HG03575 (cell line): ENCODE data around the gene ZMYND8.
"Not testable (repeated sequence)": the region's sequence is repeated elsewhere in the genome, so short reads cannot be mapped to it uniquely, and the experiment has no call there.

ENCODE experiments used
- ATAC-seq: cut with Tn5 transposase; IDR thresholded peaks from one replicate; pipeline ENCODE4 v1.9.1; 2021; ENCODE audit not compliant: unreplicated experiment, insufficient number of reproducible peaks, low FRiP score; ENCODE audit errors: extremely low read depth

The ZMYND8 gene

DNA sequence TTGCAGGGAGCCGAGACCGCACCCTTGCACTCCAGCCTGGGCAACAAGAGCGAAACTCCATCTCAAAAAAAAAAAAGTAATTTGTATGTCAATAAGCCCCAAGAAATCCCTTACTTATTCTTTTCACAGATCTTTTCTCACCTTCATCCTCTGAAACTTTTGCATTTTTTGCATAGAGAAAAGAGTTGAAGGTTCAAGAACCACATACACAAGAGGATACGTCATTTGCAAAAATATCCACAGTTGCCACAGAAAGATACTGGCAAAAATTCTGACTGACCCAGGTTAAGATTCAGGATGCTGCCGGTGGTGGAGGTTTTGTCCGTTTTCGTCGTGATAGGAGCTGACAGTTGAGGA, 94.5 kb downstream of the ZMYND8 start:
- no peak for ATAC-seq

DNA sequence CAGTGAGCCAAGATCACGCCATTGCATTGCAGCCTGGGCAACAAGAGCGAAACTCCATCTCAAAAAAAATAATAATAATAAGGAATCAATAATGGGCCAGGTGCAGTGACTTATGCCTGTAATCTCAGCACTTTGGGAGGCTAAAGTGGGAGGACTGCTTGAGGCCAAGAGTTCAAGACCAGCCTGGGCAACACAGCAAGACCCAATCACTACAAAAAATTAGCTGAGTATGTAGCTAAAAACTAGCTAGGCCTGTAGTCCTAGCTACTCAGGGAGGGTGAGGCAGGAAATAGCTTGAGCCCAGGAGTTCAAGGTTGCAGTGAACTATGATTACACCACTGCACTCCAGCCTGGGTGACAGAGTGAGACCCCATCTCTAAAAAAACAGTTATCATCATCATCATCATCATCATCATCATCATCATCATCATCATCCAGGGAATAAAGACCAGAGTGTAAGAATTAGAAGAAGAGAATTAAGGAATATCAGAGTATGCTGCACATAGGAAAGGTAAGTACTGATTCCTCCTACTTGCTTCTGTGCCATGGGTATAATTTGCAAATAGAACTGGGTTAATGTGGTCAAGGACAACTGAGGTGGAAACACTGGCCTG, 95.2 kb downstream of the ZMYND8 start:
- not testable (repeated sequence) for ATAC-seq

DNA sequence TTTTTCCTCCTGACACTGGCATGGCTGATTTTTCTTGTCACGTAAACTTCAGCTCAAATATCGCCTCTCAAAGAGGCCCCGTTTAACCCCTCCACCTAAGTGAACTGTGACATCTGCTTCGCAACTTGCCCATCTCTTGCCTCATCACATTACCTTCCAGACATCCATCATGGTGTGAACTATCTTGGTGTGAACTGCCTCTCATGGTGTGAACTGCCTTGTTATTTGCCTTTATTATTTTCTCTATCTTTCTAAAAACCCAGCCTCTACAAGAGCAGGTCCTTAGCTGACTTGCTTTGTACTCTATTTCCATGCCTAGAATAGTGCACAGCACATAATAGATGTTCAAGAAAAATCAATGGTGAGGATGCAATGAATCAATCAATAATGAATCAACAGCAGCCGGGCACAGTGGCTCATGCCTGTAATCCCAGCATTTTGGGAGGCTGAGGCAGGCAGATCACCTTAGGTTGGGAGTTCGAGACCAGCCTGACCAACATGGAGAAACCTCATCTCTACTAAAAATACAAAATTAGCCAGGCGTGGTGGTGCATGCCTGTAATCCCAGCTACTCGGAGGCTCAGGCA, 95.9 kb downstream of the ZMYND8 start:
- ATAC-seq, result not testable (repeated sequence)

DNA sequence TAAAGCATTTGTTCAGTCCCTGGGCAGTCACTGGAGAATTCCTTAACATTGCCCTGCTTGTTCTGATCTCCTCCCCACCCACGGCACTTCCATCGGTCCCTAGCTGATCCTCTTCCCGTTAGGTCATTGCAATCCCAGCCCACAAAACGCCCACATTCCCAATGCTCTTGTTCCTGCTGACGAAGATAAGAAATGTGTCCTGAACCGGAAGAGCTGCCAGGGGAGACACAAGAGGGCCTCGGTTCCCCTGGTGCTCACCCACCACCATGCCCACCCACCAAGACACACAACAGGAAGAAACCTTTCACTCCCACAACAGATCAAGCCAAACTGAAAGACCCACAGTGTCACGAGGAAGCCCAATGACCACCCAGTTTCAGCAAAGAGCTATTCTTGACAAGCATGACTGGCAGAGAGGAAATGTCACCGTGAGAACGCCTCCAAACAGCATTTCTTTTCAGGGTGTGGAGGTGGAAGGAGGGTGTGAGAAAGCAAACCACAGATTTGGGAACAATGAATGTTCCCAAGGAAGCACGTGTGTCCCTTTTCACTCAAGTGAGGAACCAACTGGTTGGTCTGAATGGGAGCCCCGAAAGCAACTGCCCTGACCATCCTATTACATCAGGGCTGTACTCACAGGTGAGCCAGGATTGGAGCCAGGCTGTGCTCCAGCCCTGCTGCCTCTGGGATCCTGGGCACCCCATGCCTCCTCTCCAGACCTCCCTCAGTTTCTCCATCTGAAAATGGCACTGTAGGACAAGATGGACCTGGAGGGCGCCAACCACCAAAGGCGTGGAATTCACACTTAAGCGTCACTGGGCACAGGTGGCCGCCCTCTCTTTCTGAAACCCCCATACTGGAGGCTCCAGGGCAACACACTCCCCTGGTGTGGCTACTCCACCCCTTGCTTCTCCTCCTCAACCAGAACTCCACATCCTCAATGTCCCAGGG, 97.5 kb downstream of the ZMYND8 start:
- no peak for ATAC-seq

DNA sequence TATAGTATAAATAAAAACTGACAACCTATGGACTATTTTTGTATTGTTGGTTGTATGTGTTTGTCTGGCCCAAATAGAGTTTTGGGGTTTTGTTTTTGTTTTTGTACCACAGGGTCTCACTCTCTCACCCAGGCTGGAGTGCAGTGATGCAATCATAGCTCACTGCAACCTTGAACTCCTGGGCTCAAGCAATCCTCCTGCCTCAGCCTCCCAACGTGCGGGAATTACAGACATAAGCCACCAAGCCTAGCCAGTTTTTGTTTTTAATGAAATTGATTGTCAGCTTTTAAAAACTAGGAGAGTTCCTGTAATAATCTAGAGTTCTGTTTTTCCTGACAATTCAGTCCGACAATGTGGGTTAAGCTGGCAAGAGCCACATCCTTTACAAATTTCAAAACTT, 98.7 kb downstream of the ZMYND8 start:
- no peak for ATAC-seq

DNA sequence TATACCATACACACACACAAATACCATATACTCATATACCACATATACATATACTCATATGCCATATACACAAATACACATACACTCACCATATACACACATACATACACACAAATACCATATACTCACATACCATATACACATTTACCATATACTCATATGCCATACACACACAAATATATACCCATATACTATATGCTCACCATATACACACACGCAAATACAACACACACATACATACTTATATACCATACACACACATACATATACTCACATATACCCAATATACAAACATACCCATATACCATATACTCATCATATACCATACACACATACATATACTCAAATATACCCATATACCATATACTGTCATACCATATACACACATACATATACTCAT, 99.2 kb downstream of the ZMYND8 start:
- no peak for ATAC-seq

DNA sequence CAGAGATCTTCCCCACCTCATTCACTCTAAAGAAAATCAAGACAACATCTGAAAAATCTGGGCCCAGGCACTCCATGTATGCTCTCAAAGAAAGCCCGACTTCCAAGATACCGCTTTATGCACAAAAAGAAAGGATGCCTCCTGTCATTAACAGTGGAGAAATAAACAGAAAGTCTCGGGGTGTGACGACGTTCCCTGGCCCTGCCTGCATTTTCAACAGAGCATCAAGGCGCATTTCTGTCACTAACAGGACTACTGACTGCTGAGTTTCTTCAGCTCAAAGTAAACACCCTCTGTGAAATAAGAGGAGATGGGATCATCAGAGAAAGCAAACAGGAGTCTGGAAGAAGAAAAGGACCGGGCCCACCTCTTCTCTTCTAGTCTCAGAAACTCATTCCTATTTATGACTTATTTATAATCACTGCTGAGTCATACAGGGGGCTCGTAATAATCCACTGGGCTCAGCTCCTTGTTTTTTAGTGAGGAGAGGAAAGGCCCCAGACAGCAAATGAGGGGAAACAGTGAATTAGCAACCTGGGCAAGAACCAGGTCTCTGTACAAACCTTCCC, 99.7 kb downstream of the ZMYND8 start:
- no peak for ATAC-seq

DNA sequence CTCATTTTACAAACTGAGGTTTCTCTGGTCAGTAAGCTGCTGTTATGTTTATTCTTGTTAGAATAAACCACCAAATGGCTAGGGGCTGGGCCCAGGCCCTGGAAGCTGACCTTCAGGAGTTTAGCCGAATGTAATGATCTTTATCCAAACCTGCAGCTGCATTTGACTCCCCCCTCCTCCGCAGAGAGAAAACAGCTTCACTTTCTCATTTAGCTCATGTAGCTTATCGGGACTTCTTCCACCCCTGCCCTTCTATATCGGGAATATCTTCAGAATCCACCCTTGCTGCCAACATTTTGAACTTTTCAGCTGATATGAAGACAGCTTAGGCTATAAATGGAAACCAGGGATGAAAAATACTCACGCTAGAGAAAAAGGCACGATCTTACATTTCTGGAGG, 102.6 kb downstream of the ZMYND8 start:
- ATAC-seq, result no peak

DNA sequence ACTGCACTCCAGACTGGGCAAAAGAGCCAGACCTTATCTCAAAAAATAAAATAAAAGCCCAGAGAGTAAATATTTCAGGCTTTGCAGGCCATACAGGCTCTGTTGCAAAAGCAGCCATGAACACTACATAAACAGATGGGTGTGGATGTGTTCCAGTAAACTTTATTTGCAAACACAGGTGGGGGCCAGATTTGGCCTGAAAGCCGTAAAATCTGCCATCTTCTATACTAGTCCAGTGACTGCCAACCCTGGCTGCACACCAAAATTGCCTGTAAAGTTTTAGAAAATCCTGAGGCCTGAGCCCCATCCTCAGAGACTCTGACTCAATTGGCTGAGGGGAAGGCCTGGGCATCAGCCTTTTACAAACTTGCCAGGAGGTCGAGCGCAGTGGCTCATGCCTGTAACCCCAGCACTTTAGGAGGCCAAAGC, 103.6 kb downstream of the ZMYND8 start:
- ATAC-seq, result no peak

DNA sequence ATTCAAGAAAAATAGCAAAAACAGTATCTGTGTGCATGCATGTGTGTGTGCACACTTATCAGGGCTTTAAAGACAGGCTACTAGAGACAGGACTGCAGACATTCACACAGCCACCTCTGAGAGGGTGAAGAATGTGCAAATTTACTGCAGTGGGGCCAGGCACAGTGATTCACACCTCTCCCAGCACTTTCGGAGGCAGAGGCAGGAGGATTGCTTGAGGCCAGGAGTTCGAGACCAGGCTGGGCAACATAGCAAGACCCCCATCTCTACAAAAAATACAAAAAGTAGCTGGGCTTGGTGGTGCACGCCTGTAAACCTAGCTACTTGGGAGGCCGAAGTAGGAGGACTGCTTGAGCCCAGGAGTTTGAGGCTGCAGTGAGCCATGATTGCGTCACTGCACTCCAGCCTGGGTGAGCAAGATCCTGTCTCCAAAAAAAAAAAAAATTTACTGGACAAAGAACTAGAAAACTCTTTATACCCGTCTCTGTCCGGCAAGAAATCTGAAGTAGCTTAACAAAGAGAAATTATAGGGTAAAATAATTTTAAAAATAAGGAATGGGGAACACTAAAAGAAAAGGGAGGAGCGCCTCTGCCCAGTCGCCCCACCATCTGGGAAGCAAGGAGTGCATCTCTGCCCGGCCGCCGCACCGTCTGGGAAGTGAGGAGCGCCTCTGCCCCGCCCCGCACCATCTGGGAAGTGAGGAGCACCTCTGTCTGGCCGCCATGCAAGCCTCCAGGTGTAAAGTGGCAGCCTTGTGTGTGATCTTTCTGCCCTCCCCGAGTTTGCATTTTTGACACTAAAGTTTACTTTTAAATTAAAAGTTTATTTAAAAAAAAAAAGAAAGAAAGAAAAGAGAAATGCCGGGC, 105.1 kb downstream of the ZMYND8 start:
- ATAC-seq, result no peak

DNA sequence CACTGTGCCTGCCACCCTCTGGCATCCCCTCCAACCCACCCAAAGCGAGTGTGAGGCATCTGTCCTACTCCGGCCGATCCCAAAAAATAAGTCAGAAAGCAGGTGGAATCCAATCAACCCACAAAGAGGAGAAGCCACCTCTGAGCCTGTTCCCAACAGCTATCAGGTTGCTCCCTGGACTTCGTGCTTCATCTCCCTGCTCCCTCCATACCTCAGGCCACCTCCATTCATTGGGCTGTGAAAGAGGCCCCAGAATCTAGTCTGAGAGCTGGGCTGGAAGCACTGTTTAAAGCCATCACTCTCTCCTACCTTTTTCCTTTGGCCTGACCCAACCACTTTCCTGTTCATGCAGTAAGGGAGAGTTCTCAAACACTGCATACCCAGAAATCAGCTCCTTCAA, 106.1 kb downstream of the ZMYND8 start:
- no peak for ATAC-seq

DNA sequence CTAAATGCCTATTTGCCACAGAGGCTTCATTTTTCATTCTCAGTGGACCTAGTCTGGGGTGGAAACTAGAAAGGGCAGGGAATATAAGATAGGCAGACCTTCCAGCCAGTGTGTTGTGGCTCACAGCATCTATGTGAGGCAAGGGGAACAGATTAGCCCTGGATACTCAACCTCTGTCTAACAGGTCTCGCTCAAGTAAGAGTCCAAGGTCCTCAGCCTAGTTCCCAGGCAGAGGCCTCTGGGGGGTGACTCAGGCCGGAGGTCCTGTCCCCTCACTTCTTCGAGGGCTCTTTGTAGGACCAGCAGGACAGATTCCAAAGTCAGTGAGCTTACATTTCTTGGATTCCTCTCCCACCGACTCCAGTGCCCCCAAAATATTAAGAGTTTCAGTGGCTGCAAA, 106.6 kb downstream of the ZMYND8 start:
- ATAC-seq, result no peak

DNA sequence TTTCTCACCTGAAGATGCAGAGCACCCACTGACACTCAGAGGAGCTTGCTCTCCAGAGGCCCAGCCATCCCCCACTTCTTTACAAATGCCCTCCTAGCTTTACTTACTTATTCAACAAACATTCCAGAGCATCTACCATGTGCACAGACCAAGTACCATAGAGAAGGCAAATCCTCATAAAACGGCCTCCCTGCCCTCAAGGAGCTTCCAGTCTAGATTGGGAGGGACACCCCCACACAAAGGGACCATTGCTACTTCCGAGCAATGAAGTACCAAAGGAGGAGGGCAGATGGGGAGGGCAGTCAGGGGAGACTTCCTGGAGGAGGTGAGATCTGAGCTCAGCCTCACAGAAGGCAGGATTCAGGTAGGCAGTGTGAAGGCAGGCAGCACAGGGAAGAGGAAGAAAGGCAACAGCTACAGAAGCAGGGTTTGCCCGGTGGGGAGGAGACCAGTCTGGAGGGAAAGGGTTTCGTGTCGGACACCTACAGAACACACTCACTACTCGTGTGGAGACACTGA, 108.0 kb downstream of the ZMYND8 start:
- no peak for ATAC-seq

DNA sequence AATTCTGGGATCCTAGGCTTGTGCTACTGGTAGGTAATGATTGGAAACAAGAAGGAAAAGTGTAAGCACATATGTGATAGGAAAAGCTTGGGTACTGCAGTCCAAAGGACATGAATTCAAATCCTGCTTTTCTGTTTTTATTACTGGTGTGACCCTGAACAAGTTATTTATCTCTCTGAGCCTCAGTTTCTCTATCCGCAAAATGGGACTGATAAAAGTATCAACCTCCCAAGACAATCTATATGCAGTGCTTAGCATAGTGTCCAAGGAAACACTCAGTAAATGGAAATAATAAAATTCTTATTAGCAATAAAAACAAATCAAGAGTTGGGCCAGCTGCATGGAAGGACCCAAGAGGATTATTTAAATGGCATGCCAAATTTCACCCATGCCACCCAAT, 108.5 kb downstream of the ZMYND8 start:
- no peak for ATAC-seq

DNA sequence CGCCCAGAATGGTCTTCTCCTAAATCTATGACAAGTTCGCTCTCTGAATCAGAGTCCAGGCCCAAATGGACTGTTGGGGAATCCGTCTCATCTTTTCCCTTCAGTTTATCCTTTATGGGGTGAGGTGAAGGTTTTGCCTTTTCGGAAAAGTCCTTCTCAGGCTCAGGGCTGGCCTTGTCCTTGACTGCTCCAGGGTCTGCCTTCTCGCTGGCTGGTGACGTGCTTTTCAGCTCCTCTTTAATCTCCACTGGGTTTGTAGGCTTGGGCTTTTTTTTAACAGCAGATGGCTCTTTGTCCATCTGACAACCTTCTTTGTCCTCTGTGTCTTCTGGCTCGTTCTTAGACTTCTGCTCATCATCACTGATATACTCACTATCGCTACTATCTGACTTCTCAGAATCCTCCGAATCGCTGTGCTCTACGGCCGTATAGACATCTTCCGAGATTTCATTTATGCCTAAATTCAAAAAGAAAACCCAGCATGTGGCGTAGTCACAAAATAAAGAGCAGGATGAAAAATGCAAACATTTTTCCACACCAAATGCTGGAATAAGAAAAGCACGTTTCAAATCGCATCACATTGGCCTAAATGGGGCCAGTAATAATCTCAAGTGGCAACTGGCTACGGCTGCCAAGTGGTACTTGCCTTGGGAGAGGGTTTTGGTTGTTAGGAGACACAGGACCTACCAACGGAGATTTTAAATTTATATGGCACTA, 110.3 kb downstream of the ZMYND8 start:
- no peak for ATAC-seq

DNA sequence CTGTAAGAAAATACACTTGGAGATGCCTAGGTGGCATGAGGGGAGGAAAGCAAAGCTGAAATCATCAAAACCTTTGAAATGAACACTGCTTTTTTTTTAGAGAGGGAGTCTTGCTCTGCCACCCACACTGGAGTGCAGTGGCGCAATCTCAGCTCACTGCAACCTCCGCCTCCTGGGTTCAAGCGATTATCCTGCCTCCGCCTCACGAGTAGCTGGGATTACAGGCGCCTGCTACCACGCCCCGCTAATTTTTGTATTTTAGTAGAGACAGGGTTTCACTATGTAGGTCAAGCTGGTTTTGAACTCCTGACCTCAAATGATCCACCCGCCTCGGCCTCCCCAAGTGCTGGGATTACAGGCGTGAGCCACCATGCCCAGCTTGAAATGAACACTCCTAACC, 111.3 kb downstream of the ZMYND8 start:
- ATAC-seq, result not testable (repeated sequence)

DNA sequence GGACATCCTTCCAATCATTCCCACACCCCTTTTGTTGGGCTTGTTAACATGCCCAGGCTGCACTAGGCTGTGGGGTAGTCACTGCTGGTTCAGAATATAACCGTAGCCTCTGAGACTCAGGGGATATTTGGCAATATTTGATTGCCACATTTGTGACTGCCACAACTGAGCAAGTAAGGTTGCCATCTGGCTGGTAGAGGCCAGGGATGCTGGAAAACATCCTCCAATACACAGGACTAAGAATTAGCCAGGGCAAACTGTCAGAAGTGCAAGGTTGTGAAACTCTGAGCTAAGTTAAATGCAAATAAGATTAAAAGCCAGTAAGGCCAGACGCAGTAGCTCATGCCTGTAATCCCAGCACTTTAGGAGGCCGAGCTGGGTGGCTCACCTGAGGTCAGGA, 112.0 kb downstream of the ZMYND8 start:
- ATAC-seq, result no peak
